ENCODE results near the gene MED13L.

Gene MED13L

DNA sequence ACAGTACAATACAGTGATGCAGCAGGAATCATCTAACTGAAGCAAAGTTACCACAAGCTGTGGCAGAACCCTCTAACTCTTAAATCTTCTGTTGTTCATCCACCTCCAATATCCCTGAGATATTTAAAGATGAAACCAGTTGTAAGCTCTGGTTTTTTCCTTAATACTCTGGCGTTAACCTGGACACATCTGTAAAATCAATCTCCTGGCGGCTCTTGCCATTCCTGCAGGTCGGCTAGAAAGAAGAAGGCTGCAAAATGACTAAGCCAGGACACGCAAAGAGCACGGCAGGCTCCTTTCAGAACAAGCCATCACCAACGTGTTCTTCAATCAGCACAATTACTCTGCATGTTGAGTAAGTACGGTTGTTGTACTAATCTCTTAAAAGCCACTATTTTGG, 309.3 kb downstream of the MED13L start:
- no peak overlapping the region for H3K4me3 ChIP-seq
- TF ChIP-seq, protein P1, sequence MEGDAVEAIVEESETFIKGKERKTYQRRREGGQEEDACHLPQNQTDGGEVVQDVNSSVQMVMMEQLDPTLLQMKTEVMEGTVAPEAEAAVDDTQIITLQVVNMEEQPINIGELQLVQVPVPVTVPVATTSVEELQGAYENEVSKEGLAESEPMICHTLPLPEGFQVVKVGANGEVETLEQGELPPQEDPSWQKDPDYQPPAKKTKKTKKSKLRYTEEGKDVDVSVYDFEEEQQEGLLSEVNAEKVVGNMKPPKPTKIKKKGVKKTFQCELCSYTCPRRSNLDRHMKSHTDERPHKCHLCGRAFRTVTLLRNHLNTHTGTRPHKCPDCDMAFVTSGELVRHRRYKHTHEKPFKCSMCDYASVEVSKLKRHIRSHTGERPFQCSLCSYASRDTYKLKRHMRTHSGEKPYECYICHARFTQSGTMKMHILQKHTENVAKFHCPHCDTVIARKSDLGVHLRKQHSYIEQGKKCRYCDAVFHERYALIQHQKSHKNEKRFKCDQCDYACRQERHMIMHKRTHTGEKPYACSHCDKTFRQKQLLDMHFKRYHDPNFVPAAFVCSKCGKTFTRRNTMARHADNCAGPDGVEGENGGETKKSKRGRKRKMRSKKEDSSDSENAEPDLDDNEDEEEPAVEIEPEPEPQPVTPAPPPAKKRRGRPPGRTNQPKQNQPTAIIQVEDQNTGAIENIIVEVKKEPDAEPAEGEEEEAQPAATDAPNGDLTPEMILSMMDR (IDR thresholded peaks at IDR 0.05) = no peak
- no peak overlapping the region for H3K27ac ChIP-seq
- no peak for DNase-seq (ENCODE audit: low spot score)

DNA sequence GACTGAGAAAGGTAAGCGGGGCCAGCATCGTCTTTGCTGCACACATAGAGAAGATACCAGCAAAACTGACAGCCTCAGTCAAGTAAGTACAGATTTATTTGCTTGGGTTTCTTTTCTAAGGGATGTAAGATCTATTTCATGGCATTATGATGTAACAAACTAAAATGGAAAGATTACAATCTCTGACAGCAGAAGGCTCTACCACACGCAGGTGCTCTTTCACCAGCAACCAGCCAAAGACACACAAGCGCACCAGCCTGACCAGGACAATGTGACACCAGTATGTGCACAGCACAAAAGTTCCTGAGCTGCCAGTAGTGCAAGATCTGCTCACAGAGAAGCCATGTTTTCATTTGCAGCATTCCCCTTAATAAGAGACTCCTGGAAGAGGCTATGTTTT, 311.1 kb downstream of the MED13L start:
- TF ChIP-seq, protein P1 (IDR thresholded peaks at IDR 0.05) = no peak
- DNase-seq (ENCODE audit: low spot score) = no peak
- Histone ChIP-seq H3K27ac (no peak overlapping the region), H3K4me3 (no peak overlapping the region)

DNA sequence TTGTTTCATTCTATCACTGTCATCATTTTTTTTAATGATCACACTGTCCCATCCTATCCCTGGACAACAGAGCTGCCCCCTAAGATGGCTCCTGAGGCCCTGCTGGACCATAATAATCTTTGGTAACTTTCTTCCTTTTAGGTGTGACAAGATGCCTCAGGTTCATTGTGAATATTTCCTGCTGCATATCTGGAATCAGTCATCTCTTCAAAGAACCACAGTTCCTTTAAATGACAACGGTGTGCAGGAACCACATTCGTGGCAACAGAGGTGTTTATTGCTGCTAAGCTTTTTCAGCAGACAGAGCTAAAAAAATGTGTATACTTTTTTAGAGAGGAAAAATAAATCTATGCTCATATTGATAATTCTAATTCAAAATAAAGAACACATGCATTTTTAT, 312.9 kb downstream of the MED13L start:
- Histone ChIP-seq H3K4me3 (no peak overlapping the region), H3K27ac (no peak overlapping the region)
- TF ChIP-seq, protein P1 (IDR thresholded peaks at IDR 0.05) = no peak
- no peak for DNase-seq (ENCODE audit: low spot score)

DNA sequence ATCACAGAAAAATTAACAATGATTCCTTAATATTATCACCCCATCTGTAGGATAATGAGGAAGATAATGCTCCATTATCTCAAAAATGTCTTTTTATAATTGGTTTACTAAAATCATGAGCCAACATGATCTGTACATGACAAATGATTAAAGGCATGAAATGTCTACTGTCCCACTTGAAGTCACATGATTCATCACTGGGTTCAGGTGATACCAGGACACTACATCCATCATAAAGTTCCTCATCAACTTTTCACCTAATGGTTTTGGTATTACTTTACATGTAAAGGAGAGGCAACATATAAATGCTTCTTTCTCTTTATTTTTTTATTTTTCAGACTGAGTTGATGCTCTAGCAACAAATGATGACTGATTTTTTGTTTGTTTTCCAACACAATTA, 313.3 kb downstream of the MED13L start:
- Histone ChIP-seq H3K27ac (no peak overlapping the region), H3K4me3 (no peak overlapping the region)
- TF ChIP-seq, protein P1 (IDR thresholded peaks at IDR 0.05) = no peak
- no peak for DNase-seq (ENCODE audit: low spot score)

DNA sequence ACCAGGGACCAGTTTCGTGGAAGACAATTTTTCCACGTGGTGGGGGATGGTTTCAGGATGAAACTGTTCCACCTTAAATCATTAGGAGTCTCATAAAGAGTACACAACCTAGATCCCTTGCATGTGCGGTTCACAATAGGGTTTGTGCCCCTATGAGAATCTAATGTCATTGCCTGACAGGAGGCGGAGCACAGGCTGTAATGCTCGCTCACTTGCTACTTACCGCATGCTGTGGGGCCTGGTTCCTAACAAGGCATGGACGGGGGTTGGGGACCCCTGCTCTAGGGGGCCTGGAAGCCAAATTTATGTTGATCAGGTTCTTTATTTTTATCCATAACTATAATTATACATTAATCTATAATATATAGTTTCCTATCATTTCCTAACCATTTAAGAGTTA, 315.3 kb downstream of the MED13L start:
- DNase-seq (ENCODE audit: low spot score) = no peak
- TF ChIP-seq, protein P1 (IDR thresholded peaks at IDR 0.05) = no peak
- Histone ChIP-seq H3K27ac (no peak overlapping the region), H3K4me3 (no peak overlapping the region)

DNA sequence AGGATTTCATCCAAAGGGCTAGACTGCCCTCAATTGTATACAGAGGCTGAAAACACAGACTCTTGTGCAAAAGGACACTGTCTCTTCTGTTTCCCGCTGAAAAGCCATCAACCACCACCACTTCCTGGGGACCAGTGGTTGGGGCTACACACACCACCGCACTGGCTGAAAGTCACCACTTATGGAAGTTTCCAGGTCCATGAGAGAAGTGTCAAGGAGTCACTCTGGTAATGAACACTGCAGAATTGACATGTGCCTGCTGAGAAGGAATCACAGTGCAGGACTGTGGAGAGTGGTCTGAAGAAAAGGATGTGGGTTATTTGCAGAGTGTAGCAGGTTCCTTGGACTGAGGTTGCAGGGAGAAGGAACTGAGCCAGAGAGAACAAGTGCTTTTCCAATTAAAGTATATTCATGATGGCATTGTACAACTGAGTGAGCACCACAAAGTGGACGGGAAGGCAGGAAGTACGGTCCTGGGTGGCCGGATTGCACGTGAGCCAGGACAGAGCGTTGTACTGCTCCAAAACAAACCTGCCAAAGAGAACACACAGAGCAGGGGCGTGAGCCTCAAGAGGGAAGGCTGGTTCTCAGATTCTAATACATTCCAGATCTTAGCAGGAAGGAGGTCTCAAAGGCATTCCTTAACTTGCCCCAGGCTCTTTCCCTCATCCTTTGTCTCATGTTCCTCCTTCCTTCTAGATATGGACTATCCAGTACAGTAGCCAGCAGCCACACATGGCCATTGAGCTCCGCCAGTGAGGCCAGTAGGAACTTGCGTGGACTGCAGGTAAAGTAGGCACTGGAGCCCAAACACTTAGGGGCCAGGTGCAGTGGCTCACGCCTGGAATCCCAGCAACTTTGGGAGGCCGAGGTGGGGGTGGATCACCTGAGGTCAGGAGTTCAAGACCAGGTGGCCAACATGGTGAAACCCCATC, 316.4 kb downstream of the MED13L start:
- Histone ChIP-seq H3K27ac (no peak overlapping the region), H3K4me3 (no peak overlapping the region)
- TF ChIP-seq, protein P1 (IDR thresholded peaks at IDR 0.05) = no peak
- no peak for DNase-seq (ENCODE audit: low spot score)

DNA sequence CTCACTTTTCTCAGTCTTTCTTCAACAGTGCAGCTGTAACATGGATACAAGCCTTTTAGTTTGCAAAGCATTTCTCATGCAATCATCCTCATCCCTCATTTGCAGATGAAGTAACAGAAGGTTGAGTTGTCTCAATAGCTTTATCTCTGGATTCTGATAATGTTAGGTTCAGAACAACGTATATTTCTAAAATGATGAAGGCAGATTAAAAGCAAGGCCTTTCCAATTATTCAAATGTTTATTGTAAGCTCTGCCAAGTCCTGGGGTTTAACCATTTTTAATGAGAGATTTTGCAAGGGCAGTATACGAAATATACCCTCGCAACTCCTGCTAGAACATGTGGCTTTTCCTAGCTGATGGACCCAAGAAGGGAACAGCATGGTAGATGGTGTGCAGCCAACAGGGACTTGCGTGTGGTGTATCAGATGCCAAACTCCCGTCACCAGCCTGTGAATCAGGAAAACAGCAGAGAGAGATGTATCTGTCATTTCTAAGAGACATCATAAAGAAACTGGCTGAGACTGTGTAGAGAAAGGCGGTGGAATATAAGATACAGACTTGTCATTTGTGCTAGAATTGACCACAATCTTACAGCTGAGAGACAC, 319.7 kb downstream of the MED13L start:
- Histone ChIP-seq H3K4me3 (no peak overlapping the region), H3K27ac (no peak overlapping the region)
- no peak for DNase-seq (ENCODE audit: low spot score)
- TF ChIP-seq, protein P1 (IDR thresholded peaks at IDR 0.05) = no peak

Measured in coronary artery (tissue), 2 donors.